Endothelial cell of umbilical vein (primary cell): ENCODE results near the gene ZC3H12A. TPM values are rescaled to one million over a fixed set of nuclear protein-coding genes. Genes with fewer than 3 reads are reported as not detected.

Experiments used
- BruUV-seq: library from RNA; stranded (reverse); fragments of 400-500 nt; replicated peaks from 2 replicates; lab custom pipeline; 2021; lab: Mats Ljungman, UMichigan
- CTCF ChIA-PET: fragments of 300-600, 350-600 bp; sonication (Branson Sonifier 250); formaldehyde crosslinking; loops from one replicate; lab custom pipeline; 2021; ENCODE audit warnings: antibody characterized with exemption, inconsistent platforms; lab: Charles Lee
- POLR2A ChIA-PET: fragments of 300-600, 350-600 bp; sonication (Branson Sonifier 250); formaldehyde crosslinking; loops from one replicate; lab custom pipeline; 2021; ENCODE audit warnings: antibody characterized with exemption, inconsistent platforms; lab: Charles Lee
- DNase-seq: peaks from one replicate; pipeline ENCODE4 v3.0.0-alpha.2; 2011; ENCODE audit warnings: low read depth, low spot score
- FAIRE-seq: peaks from 2 replicates; lab custom pipeline; 2011; peaks lifted over from hg19 to GRCh38; lab: Jason Lieb, UNC
- H2AFZ ChIP-seq: 2 replicates; pipeline ENCODE4 v1.6.0; 2012; ENCODE audit warnings: low read depth, low read length, control low read depth, inconsistent platforms
- H3K27ac ChIP-seq: 2 replicates; pipeline ENCODE4 v1.5.1; 2011; ENCODE audit warnings: low read depth, mild to moderate bottlenecking, control low read depth, low read length, moderate library complexity; ENCODE audit not compliant: insufficient read depth
- H3K27me3 ChIP-seq, 2 experiments: 2 replicates each; pipeline versions ENCODE4 v1.6.0 to v1.6.1; 2011; ENCODE audit warnings: low read length in 2 of 2, mixed read lengths in 1 of 2; ENCODE audit not compliant: control insufficient read depth in 2 of 2, insufficient read depth in 2 of 2
- H3K36me3 ChIP-seq, 2 experiments: 2 replicates in 1 of 2; 3 replicates in 1 of 2; pipeline ENCODE4 v1.5.1; 2011; ENCODE audit warnings: low read length in 2 of 2, mild to moderate bottlenecking in 1 of 2, moderate library complexity in 1 of 2; ENCODE audit not compliant: control insufficient read depth in 2 of 2, insufficient read depth in 2 of 2; ENCODE audit errors: extremely low read depth in 1 of 2
- H3K4me1 ChIP-seq: 3 replicates; pipeline ENCODE4 v1.5.1; 2011; ENCODE audit warnings: mild to moderate bottlenecking, low read length; ENCODE audit not compliant: control insufficient read depth, insufficient read depth; ENCODE audit errors: extremely low read depth
- H3K4me2 ChIP-seq: 2 replicates; pipeline ENCODE4 v1.6.1; 2011; ENCODE audit warnings: low read length, control low read depth, mixed read lengths; ENCODE audit not compliant: insufficient read depth
- H3K4me3 ChIP-seq, 3 experiments: fragments of 200-600 bp in 1 of 3; sonication (generic), shearing (Covaris generic) in 1 of 3; replicated peaks in 1 of 3; 2 replicates each; pipeline ENCODE4 v1.5.1; 2011 to 2016; ENCODE audit warnings: control low read depth in 3 of 3, low read length in 3 of 3, mild to moderate bottlenecking in 2 of 3, inconsistent platforms in 1 of 3, low read depth in 1 of 3, moderate library complexity in 1 of 3; ENCODE audit not compliant: insufficient read depth in 1 of 3
- H3K79me2 ChIP-seq: 2 replicates; pipeline ENCODE4 v1.6.0; 2012; ENCODE audit warnings: low read length, inconsistent platforms; ENCODE audit not compliant: control insufficient read depth, insufficient read depth
- H3K9ac ChIP-seq: replicated peaks from 2 replicates; pipeline ENCODE3; 2011; ENCODE audit warnings: low read length, control low read depth; ENCODE audit not compliant: insufficient read depth; ENCODE audit errors: extremely low read depth
- H3K9me1 ChIP-seq: replicated peaks from 3 replicates; pipeline ENCODE4 v1.6.0; 2011; ENCODE audit warnings: mild to moderate bottlenecking, low read length; ENCODE audit not compliant: control insufficient read depth, insufficient read depth; ENCODE audit errors: extremely low read depth
- H3K9me3 ChIP-seq: replicated peaks from 2 replicates; pipeline ENCODE4 v1.5.1; 2012; ENCODE audit warnings: low read length, inconsistent platforms; ENCODE audit not compliant: control insufficient read depth, insufficient read depth
- H4K20me1 ChIP-seq: replicated peaks from 2 replicates; pipeline ENCODE3; 2011; ENCODE audit warnings: mild to moderate bottlenecking, low read length; ENCODE audit not compliant: control insufficient read depth, insufficient read depth; ENCODE audit errors: extremely low read depth
- EZH2 ChIP-seq: IDR thresholded peaks from 2 replicates; pipeline ENCODE4 v1.6.1; 2012; ENCODE audit warnings: borderline replicate concordance, low read depth, mild to moderate bottlenecking, moderate library complexity, low read length, inconsistent platforms; ENCODE audit not compliant: severe bottlenecking
- FOS ChIP-seq: IDR thresholded peaks from 2 replicates; pipeline ENCODE4 v1.6.1; 2011; ENCODE audit warnings: mild to moderate bottlenecking, low read length, moderate library complexity, borderline replicate concordance; ENCODE audit not compliant: insufficient read depth
- GATA2 ChIP-seq: IDR thresholded peaks from 2 replicates; pipeline ENCODE4 v1.7.0; 2011; ENCODE audit warnings: low read depth, mild to moderate bottlenecking, moderate library complexity, mixed read lengths, low read length; ENCODE audit not compliant: insufficient read length, insufficient read depth
- JUN ChIP-seq: IDR thresholded peaks from 2 replicates; pipeline ENCODE4 v1.6.1; 2011; ENCODE audit warnings: borderline replicate concordance, low read depth; ENCODE audit not compliant: insufficient read length, insufficient read depth
- MYC ChIP-seq: IDR thresholded peaks from one replicate; pipeline ENCODE4 v1.6.1; 2011; ENCODE audit warnings: mild to moderate bottlenecking, low read depth, low read length
- POLR2A ChIP-seq: IDR thresholded peaks from 2 replicates; pipeline ENCODE4 v1.6.1; 2012; ENCODE audit warnings: low read depth, mild to moderate bottlenecking, control low read depth, low read length
- POLR2AphosphoS5 ChIP-seq: IDR thresholded peaks from 2 replicates; pipeline ENCODE4 v1.6.1; 2012; ENCODE audit warnings: low read depth, mild to moderate bottlenecking, control low read depth, low read length, moderate library complexity; ENCODE audit not compliant: insufficient read depth
- dilution Hi-C: fragments of 300-500 bp; cut with MboI; formaldehyde crosslinking; loops from one replicate; pipeline ENCODE4 v1.15.0; 2019; ENCODE audit warnings: low sequenced_read_pairs; ENCODE audit not compliant: extremely low pct_ligation_motif_present
- intact Hi-C: fragments of 100-400 bp; cut with micrococcal nuclease; formaldehyde crosslinking; loops from one replicate; pipeline ENCODE4 v1.10.0; 2022
- polyA plus RNA-seq, 4 experiments: library from polyadenylated mRNA; depleted of rRNA in 3 of 4; stranded (reverse) in 3 of 4; unstranded in 1 of 4; fragments of >200 nt; gene quantifications; 2 replicates each; pipeline versions ENCODE4 v1.2.1 to v1.2.3, GENCODE V29; 2011 to 2012; ENCODE audit warnings: missing spikeins in 1 of 4
- total RNA-seq: library from RNA; stranded (reverse); gene quantifications from 2 replicates; pipeline ENCODE4 v1.2.3, GENCODE V29; 2021
- TF ChIP-seq, protein P1 (sequence below), 2 donors: IDR thresholded peaks; 1 replicate in 1 of 2; 2 replicates in 1 of 2; pipeline ENCODE4 v1.5.1; 2011; ENCODE audit warnings: low read length in 2 of 2, mild to moderate bottlenecking in 2 of 2, moderate library complexity in 2 of 2, control low read depth in 1 of 2, inconsistent platforms in 1 of 2, low read depth in 1 of 2; ENCODE audit not compliant: insufficient read depth in 1 of 2; ENCODE audit errors: extremely low read depth in 1 of 2
- TF ChIP-seq, protein P2 (sequence below): IDR thresholded peaks from 2 replicates; pipeline ENCODE4 v1.6.1; 2011; ENCODE audit not compliant: insufficient read depth, insufficient read length

ZC3H12A gene
- total and polyA plus RNA-seq, 2 donors (not counting 3 experiments of a cell fraction or from before 2014, with no cell fraction given), result 6.3 to 9.4 TPM

DNA sequence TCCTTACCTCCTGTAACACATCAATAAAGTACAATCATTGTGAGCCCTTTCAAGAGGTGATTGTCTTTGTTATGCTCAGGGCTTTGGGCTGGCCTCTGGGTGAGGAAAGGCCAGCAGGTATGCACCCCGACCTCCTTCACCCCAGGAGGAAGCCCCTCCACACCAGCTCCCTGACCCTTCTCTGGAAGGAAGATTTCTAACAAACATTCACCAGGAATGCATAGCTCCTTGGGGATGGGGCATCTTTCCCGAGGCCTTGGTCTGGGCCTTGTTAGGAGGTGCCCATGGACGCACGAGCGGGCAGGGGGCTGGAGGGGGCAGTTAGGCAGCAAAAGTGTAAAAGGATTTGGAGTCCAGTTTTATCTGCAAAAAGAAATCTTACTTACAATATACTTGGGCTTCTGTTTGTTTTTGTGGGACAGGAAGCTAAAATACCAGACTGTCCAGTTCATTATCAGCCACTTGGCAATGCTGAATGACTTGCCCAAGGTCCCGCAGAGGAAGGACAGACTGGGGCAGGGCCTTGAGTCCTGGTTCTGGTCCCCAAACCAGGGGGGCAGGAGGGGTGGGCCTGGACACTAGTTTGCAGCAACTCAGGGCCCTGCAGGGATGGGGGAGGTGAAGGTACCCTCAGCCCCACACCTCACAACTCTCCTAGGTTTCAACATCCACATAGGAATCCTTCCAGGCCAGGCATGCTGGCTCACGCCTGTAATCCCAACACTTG lies 10.1 kb downstream of the ZC3H12A start:
- peak; percentile 40 for FAIRE-seq
- BruUV-seq, result no TSS peak
- Histone ChIP-seq H3K27ac (no peak overlapping the region), H3K4me1 (peaks cover 10% of the 10 kb centered on the region), H3K27me3 (no peaks in the 10 kb centered on the region), H2AFZ (no peak overlapping the region), H3K79me2 (peaks cover 13% of the 10 kb centered on the region), H3K9me1 (no peaks in the 10 kb centered on the region), H3K4me3 (no peak overlapping the region), H3K9ac (no peak overlapping the region), H3K4me2 (no peak overlapping the region), H3K36me3 (peaks cover 10 to 36% of the 10 kb centered on the region in 2 experiments), H4K20me1 (no peaks in the 10 kb centered on the region), H3K9me3 (no peaks in the 10 kb centered on the region)
- dilution Hi-C loops (no loop called here), intact Hi-C loops (no loop called here)
- TF ChIP-seq FOS, result no peak
- TF ChIP-seq JUN, result no peak
- TF ChIP-seq, protein P1, sequence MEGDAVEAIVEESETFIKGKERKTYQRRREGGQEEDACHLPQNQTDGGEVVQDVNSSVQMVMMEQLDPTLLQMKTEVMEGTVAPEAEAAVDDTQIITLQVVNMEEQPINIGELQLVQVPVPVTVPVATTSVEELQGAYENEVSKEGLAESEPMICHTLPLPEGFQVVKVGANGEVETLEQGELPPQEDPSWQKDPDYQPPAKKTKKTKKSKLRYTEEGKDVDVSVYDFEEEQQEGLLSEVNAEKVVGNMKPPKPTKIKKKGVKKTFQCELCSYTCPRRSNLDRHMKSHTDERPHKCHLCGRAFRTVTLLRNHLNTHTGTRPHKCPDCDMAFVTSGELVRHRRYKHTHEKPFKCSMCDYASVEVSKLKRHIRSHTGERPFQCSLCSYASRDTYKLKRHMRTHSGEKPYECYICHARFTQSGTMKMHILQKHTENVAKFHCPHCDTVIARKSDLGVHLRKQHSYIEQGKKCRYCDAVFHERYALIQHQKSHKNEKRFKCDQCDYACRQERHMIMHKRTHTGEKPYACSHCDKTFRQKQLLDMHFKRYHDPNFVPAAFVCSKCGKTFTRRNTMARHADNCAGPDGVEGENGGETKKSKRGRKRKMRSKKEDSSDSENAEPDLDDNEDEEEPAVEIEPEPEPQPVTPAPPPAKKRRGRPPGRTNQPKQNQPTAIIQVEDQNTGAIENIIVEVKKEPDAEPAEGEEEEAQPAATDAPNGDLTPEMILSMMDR (IDR thresholded peaks at IDR 0.05; ENCODE audit: extremely low read depth in 1 of 2, insufficient read depth in 1 of 2, low read depth in 1 of 2, low read length in 2 of 2), result no peak
- TF ChIP-seq, protein P2, sequence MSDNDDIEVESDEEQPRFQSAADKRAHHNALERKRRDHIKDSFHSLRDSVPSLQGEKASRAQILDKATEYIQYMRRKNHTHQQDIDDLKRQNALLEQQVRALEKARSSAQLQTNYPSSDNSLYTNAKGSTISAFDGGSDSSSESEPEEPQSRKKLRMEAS, result no peak
- TF ChIP-seq EZH2, result no peak
- TF ChIP-seq GATA2, result no peak
- TF ChIP-seq POLR2A, result no peak
- TF ChIP-seq POLR2AphosphoS5, result no peak
- no peak for TF ChIP-seq MYC
- DNase-seq, result no peak
- POLR2A ChIA-PET, result interaction anchor here (3.6 kb wide), 1 partner anchor 9 kb away, joined by 27 read pairs; the partner anchor contains the start of gene ZC3H12A
- CTCF ChIA-PET, result interaction anchor here (4.5 to 8.0 kb wide), 2 partner anchors 9 to 28 kb away, joined by 158 to 337 read pairs; partner anchors contain the start of gene ZC3H12A
